ENCODE results near the gene ELF1. TPM values are rescaled to one million over a fixed set of nuclear protein-coding genes. Genes with fewer than 3 reads are reported as not detected.

ELF1 gene
- total and polyA plus RNA-seq, 2 of the 8 experiments (the other 6 are each of a cell fraction or from before 2014, with no cell fraction given), result 5.6 to 18.2 TPM

- WGBS, 2 experiments (ENCODE audit: extremely low coverage in 1 of 2, insufficient coverage in 1 of 2, insufficient read length in 1 of 2, insufficient replicate concordance in 2 of 2, low coverage in 1 of 2, low lambda C conversion rate in 2 of 2, missing lambda C conversion rate in 1 of 2), result 94% methylated on average over 3 of the region's 3 CpGs; no CpG with 5 or more reads in 1 of the 2 experiments
- peaks cover 0 to 13% of the 10 kb centered on the region in 2 experiments; a peak in 1 of 4 replicates for H3K79me2 ChIP-seq (ENCODE audit: control insufficient read depth in 1 of 2, insufficient read depth in 2 of 2, low read length in 2 of 2)
Measured at GRCh38 chr13:41052441-41052840, 33.3 kb upstream of the ELF1 start.

More at GRCh38 chr13:41052441-41052840, 33.3 kb upstream of the ELF1 start:
- FAIRE-seq (no peak), DNase-seq (ENCODE audit: low read depth in 1 of 2, low spot score in 2 of 2) (no peak)
- Histone ChIP-seq H3K36me3 (ENCODE audit: control insufficient read depth in 2 of 4, insufficient read depth in 4 of 4, low read length in 3 of 4) (no peaks in the 10 kb centered on the region; a peak in 1 of 8 replicates), H2BK120ac (replicated peaks; ENCODE audit: low read depth, low read length) (no peak overlapping the region), H2BK5ac (ENCODE audit: low read depth, low read length) (no peak overlapping the region), H2BK12ac (ENCODE audit: low read depth, low read length) (no peak overlapping the region), H3K23ac (ENCODE audit: insufficient read length) (no peak overlapping the region), H2BK15ac (ENCODE audit: low read length) (no peak overlapping the region), H3K14ac (ENCODE audit: insufficient read length) (no peak overlapping the region), H3K4me3 (ENCODE audit: extremely low read depth in 1 of 4, insufficient read depth in 2 of 4, low read depth in 3 of 4, low read length in 4 of 4) (no peak overlapping the region), H4K5ac (ENCODE audit: insufficient read length, low read depth, low read length) (no peak overlapping the region), H3K23me2 (ENCODE audit: low read depth, low read length) (no peaks in the 10 kb centered on the region), H3K56ac (replicated peaks; ENCODE audit: insufficient read length, low read depth, low read length) (no peak overlapping the region), H3K9me3 (ENCODE audit: insufficient read depth in 2 of 2, low read depth in 1 of 2, low read length in 1 of 2) (peaks cover 5 to 14% of the 10 kb centered on the region in 2 experiments), H3K18ac (ENCODE audit: extremely low read depth, low read length) (no peak overlapping the region), H3K4me2 (ENCODE audit: insufficient read depth in 1 of 2, low read depth in 2 of 2, low read length in 2 of 2) (no peak overlapping the region), H4K8ac (ENCODE audit: extremely low read depth, insufficient read depth, low read length) (no peak overlapping the region), H3K9ac (replicated peaks in 1 of 4; ENCODE audit: extremely low read depth in 1 of 4, low read depth in 3 of 4, low read length in 3 of 4) (no peak overlapping the region), H3K4ac (replicated peaks; ENCODE audit: insufficient read length, low read depth, low read length) (no peak overlapping the region), H2AFZ (ENCODE audit: low read length) (no peak overlapping the region), H3K27me3 (replicated peaks in 1 of 4; ENCODE audit: control insufficient read depth in 3 of 4, extremely low read depth in 1 of 4, insufficient read depth in 3 of 4, low read length in 3 of 4) (no peaks in the 10 kb centered on the region), H2AK5ac (ENCODE audit: low read depth, low read length) (no peak overlapping the region), H4K91ac (replicated peaks; ENCODE audit: insufficient read length, low read length) (no peak overlapping the region), H3K4me1 (replicated peaks in 1 of 4; ENCODE audit: control insufficient read depth in 3 of 4, insufficient read depth in 4 of 4, low read length in 3 of 4) (no peaks in the 10 kb centered on the region; a peak in 2 of 7 replicates), H2BK20ac (ENCODE audit: low read length) (no peak overlapping the region), H3K79me1 (ENCODE audit: low read depth, low read length) (no peaks in the 10 kb centered on the region; the same call in 1 of the 2 replicates), H3K27ac (ENCODE audit: low read depth, low read length) (no peak overlapping the region), H4K20me1 (replicated peaks in 1 of 2; ENCODE audit: control insufficient read depth in 1 of 2, insufficient read depth in 2 of 2, low read length in 2 of 2) (peaks cover 0 to 3% of the 10 kb centered on the region in 2 experiments)
- POLR2A ChIA-PET (ENCODE audit: partially characterized antibody), result no interaction called here
- CTCF ChIA-PET (ENCODE audit: partially characterized antibody), result interaction anchor here (1.6 kb wide), 1 partner anchor 22 kb away, joined by 3 read pairs; no protein-coding TSS in a partner anchor
- TF ChIP-seq SUZ12 (IDR thresholded peaks at IDR 0.05; ENCODE audit: low read length), result no peak
- TF ChIP-seq BACH1 (IDR thresholded peaks at IDR 0.05; ENCODE audit: low read length), result no peak
- no peak for TF ChIP-seq TAF7 (optimal IDR thresholded peaks at IDR 0.05; ENCODE audit: borderline replicate concordance, low read depth, low read length)
- TF ChIP-seq RFX5 (IDR thresholded peaks at IDR 0.05; ENCODE audit: borderline replicate concordance, low read depth, low read length), result no peak
- TF ChIP-seq MAX (IDR thresholded peaks at IDR 0.05), result no peak
- TF ChIP-seq KDM5A (IDR thresholded peaks at IDR 0.05; ENCODE audit: low read length), result no peak
- no peak for TF ChIP-seq ZNF274 (IDR thresholded peaks at IDR 0.05; ENCODE audit: borderline replicate concordance, extremely low read depth, low read length)
- no peak for TF ChIP-seq FOSL1 (IDR thresholded peaks at IDR 0.05; ENCODE audit: insufficient read depth, low read depth, low read length)
- TF ChIP-seq NANOG (IDR thresholded peaks at IDR 0.05; ENCODE audit: insufficient read depth, low read depth, low read length, poor library complexity, severe bottlenecking), result no peak
